Measurements from ENCODE around the gene OSBPL5.

Gene OSBPL5

DNA sequence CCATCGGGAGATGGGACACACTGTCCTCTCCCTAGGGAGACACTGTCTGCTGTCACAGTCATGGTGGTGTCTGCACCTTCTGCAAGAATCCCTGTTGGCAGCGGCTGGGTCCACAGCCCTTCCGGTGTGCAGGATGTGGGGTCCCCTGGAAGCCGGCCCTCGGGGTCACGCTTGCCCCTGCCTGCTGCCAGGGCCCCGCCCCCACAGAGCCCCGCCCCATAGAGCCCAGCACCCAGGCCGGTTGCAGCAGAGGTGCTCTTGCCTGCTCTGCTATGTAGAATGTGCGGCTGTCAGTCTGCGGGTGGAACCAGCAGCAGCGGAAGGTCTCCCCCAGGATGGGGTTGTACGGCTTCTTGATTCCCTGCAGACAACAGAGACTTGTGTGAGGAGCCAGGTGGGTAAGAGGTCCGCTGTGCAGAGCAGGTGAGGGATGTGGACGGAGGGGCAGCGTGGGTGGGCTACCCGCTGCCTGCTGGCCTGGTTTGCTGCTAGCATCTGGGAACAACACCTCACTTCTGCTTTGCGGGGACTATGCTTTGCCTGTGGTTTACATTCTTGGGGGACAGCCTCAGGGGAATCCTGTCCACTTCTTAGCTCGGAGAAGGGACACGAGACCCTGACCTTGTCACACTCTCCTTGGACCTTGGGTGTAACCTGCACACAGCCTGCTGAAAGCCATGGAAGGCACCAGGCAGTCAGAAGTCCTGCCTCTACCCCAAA is 63.0 kb downstream of the OSBPL5 start:
- Histone ChIP-seq H3F3A (ENCODE audit: low read depth) (no peaks in the 10 kb centered on the region), H4K20me1 (ENCODE audit: insufficient read depth, low read length, poor library complexity, severe bottlenecking) (no peaks in the 10 kb centered on the region), H3K27me3 (ENCODE audit: insufficient read depth, low read length, poor library complexity, severe bottlenecking) (no peaks in the 10 kb centered on the region), H3K36me3 (ENCODE audit: insufficient read depth, low read length) (peaks cover 5% of the 10 kb centered on the region; the same call in 1 of the 2 replicates), H3K9ac (ENCODE audit: low read depth, low read length, poor library complexity, severe bottlenecking) (no peak overlapping the region), H3K79me2 (ENCODE audit: insufficient read depth, low read length) (no peaks in the 10 kb centered on the region), H2AFZ (ENCODE audit: low read length) (no peak overlapping the region), H3K4me3 (ENCODE audit: low read length, poor library complexity, severe bottlenecking) (no peak overlapping the region), H3K4me2 (ENCODE audit: low read depth, low read length, poor library complexity, severe bottlenecking) (no peak overlapping the region), H3K9me3 (ENCODE audit: insufficient read depth, low read depth, low read length) (no peaks in the 10 kb centered on the region), H3K4me1 (ENCODE audit: insufficient read depth, low read length, poor library complexity, severe bottlenecking) (no peaks in the 10 kb centered on the region), H3K9me2 (replicated peaks; ENCODE audit: low read depth, low read length) (no peaks in the 10 kb centered on the region)
- TF ChIP-seq, protein P1, sequence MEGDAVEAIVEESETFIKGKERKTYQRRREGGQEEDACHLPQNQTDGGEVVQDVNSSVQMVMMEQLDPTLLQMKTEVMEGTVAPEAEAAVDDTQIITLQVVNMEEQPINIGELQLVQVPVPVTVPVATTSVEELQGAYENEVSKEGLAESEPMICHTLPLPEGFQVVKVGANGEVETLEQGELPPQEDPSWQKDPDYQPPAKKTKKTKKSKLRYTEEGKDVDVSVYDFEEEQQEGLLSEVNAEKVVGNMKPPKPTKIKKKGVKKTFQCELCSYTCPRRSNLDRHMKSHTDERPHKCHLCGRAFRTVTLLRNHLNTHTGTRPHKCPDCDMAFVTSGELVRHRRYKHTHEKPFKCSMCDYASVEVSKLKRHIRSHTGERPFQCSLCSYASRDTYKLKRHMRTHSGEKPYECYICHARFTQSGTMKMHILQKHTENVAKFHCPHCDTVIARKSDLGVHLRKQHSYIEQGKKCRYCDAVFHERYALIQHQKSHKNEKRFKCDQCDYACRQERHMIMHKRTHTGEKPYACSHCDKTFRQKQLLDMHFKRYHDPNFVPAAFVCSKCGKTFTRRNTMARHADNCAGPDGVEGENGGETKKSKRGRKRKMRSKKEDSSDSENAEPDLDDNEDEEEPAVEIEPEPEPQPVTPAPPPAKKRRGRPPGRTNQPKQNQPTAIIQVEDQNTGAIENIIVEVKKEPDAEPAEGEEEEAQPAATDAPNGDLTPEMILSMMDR (conservative IDR thresholded peaks at IDR 0.05; ENCODE audit: low read length) = no peak
- TF ChIP-seq EZH2phosphoT487 (IDR thresholded peaks at IDR 0.05; ENCODE audit: borderline replicate concordance) = no peak

- Histone ChIP-seq H3K4me1 (ENCODE audit: insufficient read depth, low read length, poor library complexity, severe bottlenecking) (no peaks in the 10 kb centered on the region), H3K79me2 (ENCODE audit: insufficient read depth, low read length) (no peaks in the 10 kb centered on the region), H4K20me1 (ENCODE audit: insufficient read depth, low read length, poor library complexity, severe bottlenecking) (no peaks in the 10 kb centered on the region), H3K4me3 (ENCODE audit: low read length, poor library complexity, severe bottlenecking) (no peak overlapping the region), H3K4me2 (ENCODE audit: low read depth, low read length, poor library complexity, severe bottlenecking) (no peak overlapping the region), H2AFZ (ENCODE audit: low read length) (no peak overlapping the region), H3K9ac (ENCODE audit: low read depth, low read length, poor library complexity, severe bottlenecking) (no peak overlapping the region), H3K9me2 (replicated peaks; ENCODE audit: low read depth, low read length) (no peaks in the 10 kb centered on the region), H3F3A (ENCODE audit: low read depth) (no peaks in the 10 kb centered on the region), H3K27me3 (ENCODE audit: insufficient read depth, low read length, poor library complexity, severe bottlenecking) (no peaks in the 10 kb centered on the region), H3K9me3 (ENCODE audit: insufficient read depth, low read depth, low read length) (no peaks in the 10 kb centered on the region), H3K36me3 (ENCODE audit: insufficient read depth, low read length) (peaks cover 5% of the 10 kb centered on the region; the same call in 1 of the 2 replicates)
- TF ChIP-seq EZH2phosphoT487 (IDR thresholded peaks at IDR 0.05; ENCODE audit: borderline replicate concordance) = no peak
- TF ChIP-seq, protein P1 (conservative IDR thresholded peaks at IDR 0.05; ENCODE audit: low read length) = no peak
Measured at GRCh38 chr11:3099178-3099577, 65.9 kb downstream of the OSBPL5 start.

- Histone ChIP-seq H3K9me2 (replicated peaks; ENCODE audit: low read depth, low read length) (no peaks in the 10 kb centered on the region), H3F3A (ENCODE audit: low read depth) (no peaks in the 10 kb centered on the region), H3K27me3 (ENCODE audit: insufficient read depth, low read length, poor library complexity, severe bottlenecking) (no peaks in the 10 kb centered on the region), H3K4me3 (ENCODE audit: low read length, poor library complexity, severe bottlenecking) (no peak overlapping the region), H3K79me2 (ENCODE audit: insufficient read depth, low read length) (no peaks in the 10 kb centered on the region), H2AFZ (ENCODE audit: low read length) (no peak overlapping the region), H4K20me1 (ENCODE audit: insufficient read depth, low read length, poor library complexity, severe bottlenecking) (no peaks in the 10 kb centered on the region), H3K9me3 (ENCODE audit: insufficient read depth, low read depth, low read length) (no peaks in the 10 kb centered on the region), H3K4me1 (ENCODE audit: insufficient read depth, low read length, poor library complexity, severe bottlenecking) (no peaks in the 10 kb centered on the region), H3K4me2 (ENCODE audit: low read depth, low read length, poor library complexity, severe bottlenecking) (no peak overlapping the region), H3K36me3 (ENCODE audit: insufficient read depth, low read length) (peaks cover 5% of the 10 kb centered on the region; the same call in 1 of the 2 replicates), H3K9ac (ENCODE audit: low read depth, low read length, poor library complexity, severe bottlenecking) (no peak overlapping the region)
- TF ChIP-seq, protein P1 (conservative IDR thresholded peaks at IDR 0.05; ENCODE audit: low read length) = no peak
- TF ChIP-seq EZH2phosphoT487 (IDR thresholded peaks at IDR 0.05; ENCODE audit: borderline replicate concordance) = no peak
Measured at GRCh38 chr11:3096909-3097530, 68.1 kb downstream of the OSBPL5 start.

Data from Loucy (cell line).